NCI-H2107 treated with DMSO at 0.1 percent for 48 hours (cell line): ENCODE measurements around the gene TPT1.
"Not testable (repeated sequence)": the region's sequence is repeated elsewhere in the genome, so short reads cannot be mapped to it uniquely, and the experiment has no call there.

Experiments used
- DNase-seq: peaks from one replicate; lab custom pipeline; 2025; ENCODE audit not compliant: unreplicated experiment; lab: John Stamatoyannopoulos, UW

Gene TPT1

DNA sequence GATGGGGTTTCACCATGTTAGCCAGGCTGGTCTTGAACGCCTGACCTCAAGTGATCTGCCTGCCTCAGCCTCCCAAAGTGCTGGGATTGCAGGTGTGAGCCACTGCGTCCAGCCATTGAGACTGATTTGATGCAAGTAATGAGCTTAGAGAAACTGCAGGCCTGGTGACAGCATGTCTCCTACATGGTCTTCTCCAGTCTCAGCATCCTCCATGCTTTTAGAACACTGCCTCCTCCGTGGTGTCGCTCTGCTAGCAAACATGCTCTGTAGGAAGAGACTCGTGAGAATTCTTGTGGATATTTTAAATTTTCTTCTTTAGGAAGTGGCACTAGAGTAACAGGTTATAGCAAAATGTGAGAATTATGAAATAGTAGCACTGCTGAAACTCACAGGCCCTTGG is 37.1 kb downstream of the TPT1 start:
- DNase-seq, result no peak

DNA sequence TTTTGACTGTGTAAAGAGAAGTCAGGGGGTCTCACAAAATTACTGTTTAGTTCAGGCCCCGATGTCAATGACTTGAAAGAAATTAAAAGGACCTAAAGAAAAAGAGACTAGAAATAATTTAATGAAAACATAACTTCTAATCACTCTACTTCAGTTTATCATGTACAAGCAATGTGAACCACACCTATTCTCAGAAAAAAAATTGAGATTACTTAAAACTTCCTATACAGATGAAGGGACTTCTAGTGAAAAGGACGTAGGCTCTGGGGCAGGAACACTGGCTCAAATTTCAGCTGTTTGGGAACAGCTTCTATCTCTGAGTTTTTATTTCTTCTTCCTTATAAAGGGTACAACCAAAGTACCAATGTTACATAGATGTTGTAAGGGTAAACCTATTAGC is 38.0 kb downstream of the TPT1 start:
- no peak for DNase-seq

DNA sequence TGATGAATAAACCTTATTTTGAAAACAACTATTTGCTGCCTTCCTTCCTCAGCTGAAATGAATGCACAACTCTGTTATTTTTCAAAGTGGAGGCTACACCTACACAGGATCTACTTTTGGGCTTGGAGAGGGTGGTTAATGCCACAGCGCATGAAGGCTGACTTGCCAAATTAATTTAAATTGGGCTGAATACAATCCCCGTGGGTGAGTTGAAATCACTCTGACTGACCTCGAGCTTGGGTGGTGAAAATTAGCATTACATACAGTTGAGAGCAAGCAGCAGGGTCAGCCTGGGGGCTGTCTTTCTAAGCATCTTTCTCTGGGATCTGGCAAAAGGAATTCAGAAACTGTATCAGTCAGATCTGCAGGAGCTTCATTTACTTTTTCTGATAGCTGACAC is 38.5 kb downstream of the TPT1 start:
- no peak for DNase-seq

DNA sequence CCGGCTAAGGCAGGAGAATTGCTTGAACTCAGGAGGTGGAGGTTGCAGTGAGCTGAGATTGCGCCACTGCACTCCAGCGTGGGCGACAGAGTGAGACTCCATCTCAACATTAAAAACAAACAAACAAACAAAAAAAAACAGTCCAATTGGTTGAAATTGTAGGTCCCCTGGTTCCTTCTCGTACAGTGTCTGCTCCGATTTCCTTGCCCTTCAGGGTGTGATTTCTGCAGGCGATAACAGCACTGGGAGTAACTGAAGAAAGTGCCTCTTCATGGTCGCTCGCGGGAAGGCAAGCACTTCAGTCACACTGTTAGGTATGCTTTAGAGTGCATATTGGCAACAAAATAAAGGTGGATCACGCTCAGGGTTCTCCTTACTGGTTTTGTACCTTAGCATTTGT is 39.7 kb downstream of the TPT1 start:
- no peak for DNase-seq

DNA sequence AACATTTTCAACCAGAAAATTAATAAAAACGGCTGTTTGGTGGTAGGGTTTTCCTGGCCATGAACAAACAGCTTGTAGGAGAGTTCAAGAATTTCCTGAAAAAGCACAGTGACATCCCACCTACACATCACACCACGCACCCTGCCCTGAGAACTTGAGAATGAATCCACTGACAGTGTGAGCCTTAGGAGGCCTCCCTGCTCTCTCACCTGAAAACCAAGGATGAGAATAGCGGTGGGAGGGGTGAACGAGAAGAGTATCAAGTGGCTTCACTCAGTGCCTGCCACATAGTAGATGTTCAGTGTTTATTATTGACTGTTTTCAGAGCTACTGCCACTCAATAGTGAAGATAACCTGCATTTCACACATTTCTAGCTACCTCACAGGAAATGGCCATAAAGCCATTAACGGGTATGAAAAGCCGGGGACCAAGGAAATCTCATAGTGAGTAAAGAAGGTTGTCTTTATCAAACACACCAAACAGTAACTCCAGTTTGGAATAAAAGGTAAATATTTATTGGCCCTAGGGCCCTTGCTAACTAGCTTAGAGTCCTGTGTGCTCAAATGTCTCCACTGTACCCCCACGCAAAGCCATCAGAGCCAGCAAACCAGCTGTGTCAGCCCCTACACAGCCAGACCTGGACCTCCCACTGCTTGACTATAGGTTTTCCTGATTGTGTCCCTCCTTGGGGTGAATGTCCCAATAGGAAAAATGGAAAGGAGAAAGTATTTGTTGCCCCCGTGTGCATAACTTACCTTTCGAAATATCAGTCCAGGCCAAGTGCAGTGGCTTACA is 40.6 kb downstream of the TPT1 start:
- no peak for DNase-seq

DNA sequence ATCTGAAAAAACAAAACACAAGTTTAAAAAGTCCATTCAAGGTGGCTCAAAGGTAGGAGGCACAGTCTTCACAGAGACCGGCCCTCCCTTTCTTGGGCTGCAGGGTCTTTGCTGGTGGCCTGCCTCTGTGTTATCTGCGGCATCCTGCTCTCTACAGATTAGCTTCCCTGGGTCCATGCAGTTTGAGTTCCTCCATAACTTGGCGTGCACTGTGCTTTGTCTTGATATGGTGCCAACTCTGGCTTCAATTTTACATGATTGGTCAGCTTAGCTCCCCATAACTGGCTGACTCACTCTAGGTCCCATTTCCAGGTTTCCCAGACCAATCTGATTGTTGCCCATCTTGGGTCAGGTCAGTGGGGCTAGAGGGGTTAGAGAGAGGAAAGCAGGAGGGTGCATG is 41.8 kb downstream of the TPT1 start:
- DNase-seq, result no peak

DNA sequence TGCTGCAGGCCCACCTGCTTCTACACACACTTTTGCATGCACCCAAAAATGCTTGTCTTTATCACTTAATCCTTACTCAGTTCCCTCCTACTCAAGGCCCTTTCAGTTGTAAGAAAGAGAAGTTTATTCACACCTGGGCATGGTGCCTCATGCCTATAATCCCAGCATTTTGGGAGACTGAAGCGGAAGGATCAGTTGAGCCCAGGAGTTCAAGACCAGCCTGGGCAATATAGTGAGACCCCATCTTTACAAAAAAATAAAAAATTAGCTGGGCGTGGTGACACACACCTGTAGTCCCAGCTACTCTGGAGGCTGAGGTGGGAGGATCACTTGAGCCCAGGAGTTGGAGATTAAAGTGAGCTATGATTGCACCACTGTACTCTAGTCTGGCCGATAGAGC is 42.4 kb downstream of the TPT1 start:
- DNase-seq, result not testable (repeated sequence)

DNA sequence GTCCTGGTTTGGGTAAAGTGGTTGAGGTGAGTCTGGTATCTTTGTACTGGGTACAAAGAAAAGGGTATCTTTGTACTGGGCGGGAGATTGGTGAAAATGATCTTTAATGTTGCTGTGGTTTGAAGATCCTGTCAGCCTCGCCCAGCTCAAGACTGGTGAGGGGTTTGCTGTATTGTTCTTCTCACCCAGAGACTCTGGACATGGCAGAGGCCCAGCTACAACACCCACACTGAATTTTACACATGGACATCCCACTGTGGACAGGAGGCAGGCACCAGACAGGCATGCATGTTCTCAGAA is 42.8 kb downstream of the TPT1 start:
- no peak for DNase-seq

DNA sequence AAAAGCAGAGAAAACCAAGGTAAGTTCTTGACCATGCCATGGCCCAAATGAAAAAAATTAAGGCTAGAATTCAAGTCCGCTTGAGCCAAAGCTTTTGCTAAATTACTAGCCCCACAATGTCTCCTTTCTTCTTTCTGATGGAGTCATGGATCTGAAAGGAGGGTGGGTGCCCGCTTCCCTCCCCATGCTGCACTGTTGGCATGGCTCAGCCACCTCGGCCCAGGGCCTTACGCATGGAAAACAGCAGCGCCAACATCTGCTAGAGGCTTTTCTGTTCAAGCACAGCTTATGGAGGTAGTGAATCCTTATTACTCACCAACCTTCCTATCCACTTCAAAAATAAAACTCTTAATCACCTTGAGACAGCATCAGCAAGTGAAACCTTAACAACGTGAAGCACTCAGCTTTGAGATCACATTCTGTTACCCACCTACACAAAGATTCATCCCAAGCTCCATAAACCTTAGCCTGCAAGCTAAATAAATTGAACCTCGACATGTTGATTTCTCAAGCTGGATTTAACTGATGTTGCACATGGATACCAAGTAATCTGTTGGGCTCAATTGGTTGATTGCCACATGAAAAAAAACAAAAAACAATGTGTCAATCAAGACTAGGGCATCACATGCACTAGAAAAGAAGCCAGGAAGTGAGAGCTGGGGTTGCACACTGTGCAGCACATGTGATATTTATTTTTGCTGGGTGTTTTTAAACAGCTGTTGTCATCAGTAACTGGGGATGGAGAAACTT is 43.4 kb downstream of the TPT1 start:
- no peak for DNase-seq

DNA sequence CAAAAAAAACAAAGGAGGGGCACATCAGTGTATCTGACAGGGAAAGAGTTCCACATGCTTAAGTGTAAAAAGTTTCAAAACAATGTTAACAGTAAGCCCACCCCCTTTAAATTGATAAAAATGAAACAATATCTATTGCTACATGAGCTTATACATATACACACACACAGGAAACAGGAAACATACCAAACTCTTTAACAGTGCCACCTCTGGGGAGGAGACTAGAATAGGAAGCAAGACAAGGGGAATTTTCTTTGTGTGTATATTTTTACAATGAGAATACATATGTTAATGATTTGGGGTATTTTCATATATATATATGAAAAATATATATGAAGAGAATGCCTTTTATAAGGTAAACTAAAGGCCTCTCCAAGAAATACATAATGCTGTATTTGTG is 44.7 kb downstream of the TPT1 start:
- DNase-seq, result peak; percentile 67

DNA sequence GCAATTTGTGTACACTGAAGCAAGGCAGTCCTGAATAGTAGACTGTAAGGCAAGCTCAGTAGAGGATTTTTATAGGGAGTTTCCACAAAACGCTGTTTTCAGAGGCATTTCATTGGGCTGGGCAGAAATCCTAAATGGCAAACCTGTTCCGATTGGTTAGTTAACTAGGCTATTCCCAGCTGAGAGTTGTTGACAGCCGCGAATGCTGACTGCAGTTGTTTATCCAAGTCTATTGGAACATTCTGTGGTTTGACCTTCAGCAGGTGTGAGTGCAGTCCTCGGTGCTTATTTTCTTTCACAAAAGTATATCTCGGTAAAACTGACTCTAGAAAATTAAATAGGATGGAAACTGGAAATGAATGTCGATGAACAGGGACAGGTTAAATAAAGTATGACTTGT is 45.4 kb downstream of the TPT1 start:
- DNase-seq, result peak; percentile 78

DNA sequence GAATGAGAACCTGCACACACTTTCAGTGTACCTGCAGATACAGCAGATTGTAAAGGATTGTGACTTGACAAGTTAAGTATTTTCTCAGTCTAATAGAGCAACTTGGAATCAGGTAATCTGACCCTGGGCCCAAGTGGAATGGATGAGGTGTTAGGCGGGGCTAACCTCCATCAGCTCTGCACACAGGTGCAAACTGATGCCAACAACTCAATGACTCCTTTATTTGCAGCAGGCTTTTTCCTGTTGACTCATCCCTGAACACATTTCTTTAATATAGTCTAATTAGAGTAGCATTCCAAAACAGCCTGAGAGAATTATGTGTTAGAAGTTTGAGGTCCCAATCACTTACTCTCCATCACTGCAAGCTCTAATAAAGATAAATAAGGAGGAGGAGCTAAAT is 48.8 kb downstream of the TPT1 start:
- peak; percentile 66 for DNase-seq

DNA sequence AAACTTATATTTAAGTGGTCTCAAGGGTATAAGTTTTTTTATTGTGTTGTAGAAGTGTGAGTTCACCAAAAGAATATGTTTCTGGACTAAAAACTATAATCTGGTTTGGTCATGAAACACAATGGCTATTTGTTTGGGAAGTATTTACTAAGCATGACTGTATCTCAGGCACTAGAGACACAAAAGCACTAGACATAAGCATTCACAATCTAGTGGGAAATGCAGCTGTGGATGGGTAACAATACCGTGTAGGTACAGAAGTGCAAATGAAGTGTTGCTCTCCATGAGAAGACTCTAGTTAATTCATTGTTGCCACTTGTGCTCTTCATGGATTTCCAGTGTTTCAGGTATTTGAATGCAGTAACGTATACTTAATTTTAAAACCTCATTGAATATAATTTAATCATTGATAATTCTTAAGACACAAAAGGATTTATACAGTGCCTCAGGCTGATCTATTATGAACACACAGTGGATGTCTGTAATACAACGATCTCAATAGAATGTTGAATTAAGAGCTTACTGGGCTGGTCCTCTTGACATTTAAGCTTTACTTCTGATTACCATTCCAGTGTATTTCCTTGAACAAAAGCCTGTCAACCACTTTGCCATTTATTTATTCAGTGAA is 50.9 kb downstream of the TPT1 start:
- peak; percentile 49 for DNase-seq
